HG03045 (cell line): Measurements from ENCODE around the gene EXOC7.
"Not testable (repeated sequence)": the region's sequence is repeated elsewhere in the genome, so short reads cannot be mapped to it uniquely, and the experiment has no call there.

Source experiments
- ATAC-seq: cut with Tn5 transposase; IDR thresholded peaks from one replicate; pipeline ENCODE4 v1.9.1; 2021; ENCODE audit warnings: mild to moderate bottlenecking, moderate library complexity; ENCODE audit not compliant: unreplicated experiment

The EXOC7 gene

DNA sequence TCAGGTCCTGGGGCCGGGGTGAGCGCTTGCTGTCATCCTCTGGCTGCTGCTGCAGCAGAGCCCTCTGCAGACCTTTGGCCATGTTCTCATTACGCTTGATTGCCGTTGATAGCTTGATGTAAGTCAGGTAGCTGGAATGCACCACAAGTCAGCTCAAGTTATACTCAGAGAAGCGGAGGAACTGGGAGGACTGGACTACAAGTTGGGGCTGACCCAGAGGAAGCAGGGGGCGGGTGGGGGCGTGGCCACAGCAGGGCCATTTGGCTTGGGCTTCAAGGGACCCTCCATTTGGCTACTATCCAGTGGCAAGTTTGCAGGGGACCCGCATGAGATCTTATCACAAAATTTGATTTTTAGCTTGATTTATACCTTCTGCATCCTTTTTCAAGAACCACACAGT, 57.5 kb downstream of the EXOC7 start:
- no peak for ATAC-seq

DNA sequence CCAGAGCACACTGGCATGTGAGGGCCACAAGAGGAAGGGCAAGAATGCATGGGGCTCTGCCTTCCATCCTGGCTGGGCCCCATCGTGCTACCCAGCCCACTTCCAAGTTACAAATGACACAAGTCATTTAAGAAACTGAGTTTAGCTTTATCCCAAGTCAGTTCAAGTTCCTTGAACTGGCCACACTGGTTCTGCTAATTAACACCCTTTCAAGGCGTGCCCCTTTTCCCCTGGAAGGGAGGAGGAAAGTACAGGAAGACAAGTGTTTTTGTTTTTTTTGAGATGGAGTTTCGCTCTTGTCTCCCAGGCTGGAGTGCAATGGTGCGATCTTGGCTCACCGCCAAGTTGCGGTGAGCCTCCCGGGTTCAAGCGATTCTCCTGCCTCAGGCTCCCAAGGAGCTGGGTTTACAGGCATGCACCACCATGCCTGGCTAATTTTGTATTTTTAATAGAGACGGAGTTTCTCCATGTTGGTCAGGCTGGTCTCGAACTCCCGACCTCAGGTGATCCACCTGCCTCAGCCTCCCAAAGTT, 59.0 kb downstream of the EXOC7 start:
- ATAC-seq, result not testable (repeated sequence)

DNA sequence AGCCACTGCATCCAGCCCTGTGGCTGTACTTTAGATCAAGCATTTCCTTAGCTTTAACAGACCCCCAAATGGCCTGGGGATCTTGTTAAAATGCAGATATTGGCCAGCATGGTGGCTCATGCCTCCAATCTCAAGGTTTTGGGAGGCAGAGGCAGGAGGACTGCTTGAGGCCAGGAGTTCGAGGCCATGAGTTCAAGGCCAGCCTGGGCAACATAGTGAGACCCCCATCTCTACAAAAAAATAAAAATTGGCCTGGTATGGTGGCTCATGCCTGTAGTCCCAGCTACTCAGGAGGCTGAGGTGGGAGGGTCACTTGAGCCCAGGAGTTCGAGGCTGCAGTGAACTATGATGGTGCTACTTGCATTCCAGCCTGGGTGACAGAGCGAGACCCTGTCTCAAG, 60.7 kb downstream of the EXOC7 start:
- not testable (repeated sequence) for ATAC-seq

DNA sequence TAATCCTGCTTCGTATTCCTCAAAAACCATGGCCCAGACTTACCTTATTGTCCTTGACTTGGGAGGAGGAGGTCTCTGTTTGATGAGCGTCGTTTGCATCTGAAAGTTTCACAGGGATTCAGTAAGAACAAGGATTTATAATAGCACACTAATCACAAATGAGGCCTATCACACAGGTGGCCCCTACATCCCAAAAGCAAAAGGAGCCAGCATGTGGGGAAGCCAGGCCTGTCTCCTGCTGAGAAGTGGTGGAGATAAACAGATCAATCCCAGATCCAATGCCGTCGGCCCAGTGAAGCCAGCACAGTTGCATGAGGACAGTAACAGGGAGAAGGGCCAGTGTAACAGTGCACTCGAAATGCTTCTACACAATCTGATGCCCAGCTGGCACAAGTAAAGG, 63.2 kb downstream of the EXOC7 start:
- ATAC-seq, result no peak

DNA sequence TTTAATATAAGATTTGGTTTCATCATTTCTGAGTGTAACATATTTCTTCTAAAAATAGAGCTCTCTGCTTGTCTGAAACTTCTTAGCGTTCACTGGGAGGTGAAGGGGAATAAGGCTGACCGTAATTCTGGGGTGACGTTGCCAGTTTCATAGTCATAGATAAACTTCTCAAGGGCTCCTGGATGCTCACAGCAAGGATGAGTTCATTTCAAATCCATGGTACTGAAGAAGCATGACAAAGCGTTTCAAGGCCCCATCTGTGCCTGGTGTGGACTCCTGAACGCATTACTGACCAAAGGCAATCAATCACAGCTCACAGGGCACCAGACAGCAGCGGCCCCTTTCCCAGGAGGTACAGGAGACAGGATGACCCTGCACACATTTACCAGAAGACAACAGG, 64.5 kb downstream of the EXOC7 start:
- ATAC-seq, result no peak

DNA sequence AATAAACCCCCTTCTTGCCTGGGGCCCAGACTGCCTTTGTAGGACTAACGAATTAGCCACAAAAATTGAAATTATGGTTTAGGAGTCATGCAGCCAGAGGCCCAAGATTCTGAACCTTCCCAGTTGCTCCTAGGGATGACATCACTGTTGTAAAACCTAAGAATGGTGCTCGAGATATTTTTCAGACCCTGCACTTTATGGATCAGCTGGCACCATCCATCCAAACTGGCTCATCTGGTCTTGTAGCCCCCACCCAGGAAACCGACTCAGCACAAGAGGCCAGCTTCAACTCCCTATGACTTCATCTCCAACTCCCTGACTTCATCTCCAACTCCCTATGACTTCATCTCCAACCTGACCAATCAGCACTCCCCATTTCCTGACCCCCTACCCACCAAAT, 65.5 kb downstream of the EXOC7 start:
- ATAC-seq, result no peak

DNA sequence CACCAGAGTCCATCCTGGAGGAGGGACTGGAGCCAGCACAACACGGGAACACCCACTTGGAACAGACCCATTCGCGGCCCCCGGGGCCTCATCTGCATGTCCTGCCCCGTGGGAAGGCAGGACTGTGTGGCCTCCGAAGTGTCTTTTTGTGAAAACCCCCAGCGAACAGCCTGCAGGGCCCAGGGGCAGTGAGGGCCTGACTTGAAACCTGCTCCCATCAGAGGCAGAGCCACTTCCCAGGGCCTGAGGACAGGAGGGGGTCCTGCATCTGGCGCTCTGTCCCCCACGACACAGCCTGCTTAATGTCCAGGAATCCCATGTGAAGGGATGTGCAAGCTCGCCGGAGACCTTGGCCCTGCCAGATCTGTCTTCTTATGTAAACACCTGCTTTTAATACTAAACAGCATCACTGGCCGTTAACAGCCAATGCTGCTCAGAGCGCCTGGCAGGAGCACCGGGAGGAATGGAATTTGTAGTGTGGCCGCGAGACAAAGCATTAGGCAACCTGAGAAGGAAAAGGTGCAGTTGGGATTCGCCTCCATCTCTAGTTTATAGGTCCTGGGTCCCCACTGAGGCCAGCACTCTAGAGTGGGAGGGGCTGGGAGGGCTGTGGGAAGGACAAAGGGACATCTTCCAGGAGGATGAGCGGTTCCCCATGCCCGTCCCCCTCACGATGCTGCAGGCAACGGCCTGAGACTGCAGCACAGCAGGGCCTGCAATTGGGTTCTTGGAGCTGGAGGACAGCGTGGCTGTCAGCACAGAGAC, 66.9 kb downstream of the EXOC7 start:
- no peak for ATAC-seq

DNA sequence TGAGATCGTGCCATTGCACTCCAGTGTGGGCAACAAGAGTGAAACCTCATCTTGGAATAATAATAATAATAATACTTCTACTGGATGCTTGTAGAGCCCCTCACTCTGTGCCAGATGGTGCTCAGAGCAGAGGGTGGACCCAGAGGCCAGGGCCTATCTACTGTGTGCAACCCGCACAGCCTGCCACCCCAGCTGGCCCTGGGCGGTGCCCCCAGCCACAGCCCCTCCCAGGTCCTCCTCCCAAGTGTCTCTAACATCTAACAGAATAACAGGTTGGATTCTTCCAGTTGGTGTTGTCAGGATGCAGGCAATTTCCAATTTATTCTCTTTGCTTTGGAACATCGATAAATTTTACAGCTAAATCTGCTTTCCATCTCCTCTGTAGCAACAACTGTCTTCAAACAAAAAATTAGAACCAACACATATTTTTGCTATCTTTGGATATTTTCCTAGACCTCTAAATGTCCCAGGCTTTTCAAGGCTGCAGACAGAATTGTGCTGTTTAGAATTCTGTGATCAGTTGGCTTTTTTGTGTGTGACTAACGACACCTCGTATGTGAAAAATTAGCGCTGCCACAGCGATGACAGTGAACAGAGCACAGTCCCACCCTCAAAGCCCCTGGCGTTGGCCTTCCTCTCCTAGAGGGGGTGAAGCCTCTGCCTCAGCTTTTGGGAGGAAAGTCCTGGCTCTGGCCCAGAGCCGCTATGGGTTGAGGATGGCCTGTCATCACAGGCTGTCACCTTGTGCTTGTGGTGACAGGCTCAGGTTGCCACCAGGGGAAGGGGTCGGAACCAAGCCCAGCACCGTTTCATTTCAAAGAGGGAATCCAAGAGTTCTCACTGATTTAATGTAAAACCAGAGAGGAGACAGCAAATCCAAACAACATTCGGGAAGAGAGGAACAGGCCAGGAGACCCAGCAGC, 68.9 kb downstream of the EXOC7 start:
- ATAC-seq, result no peak

DNA sequence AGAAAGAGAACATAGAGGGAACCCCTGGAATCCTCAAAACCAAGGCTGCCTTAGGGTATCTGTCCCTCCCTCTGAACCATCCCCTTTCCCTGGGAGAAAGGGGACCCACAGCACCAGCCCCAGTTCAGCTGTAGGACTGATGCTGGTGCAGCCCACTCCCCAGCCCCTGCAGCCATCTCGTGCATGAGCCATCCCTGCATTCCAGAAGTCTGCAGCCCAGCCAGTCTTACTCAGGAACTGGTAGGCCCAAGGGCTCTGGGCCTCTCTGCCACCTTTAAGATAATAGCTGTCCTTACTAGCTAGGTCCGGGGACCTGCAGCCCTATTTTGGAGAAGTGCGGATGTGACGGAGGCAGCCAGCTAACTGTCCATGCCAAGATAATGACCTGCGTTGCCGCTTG, 70.4 kb downstream of the EXOC7 start:
- no peak for ATAC-seq

DNA sequence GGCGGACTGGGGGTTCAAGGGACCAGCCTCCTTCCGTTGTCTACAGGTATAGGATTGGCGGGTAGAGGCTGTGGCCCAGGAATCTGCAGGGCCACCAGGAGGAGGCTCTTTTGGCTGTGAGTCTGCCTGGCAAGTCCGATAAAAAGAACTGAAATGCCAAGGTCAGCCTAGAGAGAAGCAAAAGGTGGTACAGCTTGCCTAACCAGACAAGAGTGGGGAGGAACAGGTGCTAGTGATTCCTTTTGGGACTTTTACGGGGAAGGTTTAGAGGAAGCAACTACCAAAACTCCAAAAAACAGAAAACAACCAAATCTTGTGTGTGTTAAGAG, 70.8 kb downstream of the EXOC7 start:
- no peak for ATAC-seq

DNA sequence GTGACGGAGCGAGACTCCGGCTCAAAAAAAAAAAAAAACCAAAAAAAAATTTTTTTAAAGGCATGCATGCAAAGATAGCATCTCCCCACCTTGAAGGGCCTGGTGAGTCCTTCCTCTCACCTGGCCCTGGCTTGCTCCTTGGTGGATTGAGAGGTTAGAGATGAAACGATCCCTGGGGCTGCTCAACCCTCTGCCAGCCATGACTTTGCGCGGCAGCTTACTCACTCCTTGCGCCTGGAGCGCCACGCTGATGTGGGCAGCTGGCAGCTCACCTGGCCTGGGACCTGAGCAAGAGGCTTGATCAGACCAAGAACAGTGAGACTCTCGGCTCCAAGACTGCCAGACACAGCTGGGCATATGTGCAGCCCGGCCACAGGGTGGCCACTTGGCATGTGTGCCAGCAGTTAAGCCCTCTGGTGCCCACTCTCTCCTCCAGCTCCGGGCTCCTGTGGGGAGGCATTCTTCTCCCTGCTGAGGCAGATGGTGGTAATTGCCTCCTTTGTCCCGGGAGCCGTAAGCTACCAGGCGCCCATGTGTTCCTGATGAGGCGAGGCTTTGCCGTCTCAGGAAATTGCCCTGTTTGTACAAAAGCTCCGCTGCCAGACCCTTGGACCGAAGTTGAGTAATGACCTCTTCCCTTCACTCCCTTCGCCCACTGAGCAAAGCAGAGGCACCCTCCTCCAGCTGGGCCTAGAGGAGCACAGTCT, 71.4 kb downstream of the EXOC7 start:
- ATAC-seq, result no peak
